Kidney epithelial cell (primary cell): ENCODE results near the gene MYOM1. TPM values are rescaled to one million over a fixed set of nuclear protein-coding genes. Genes with fewer than 3 reads are reported as not detected.

ENCODE experiments used
- DNase-seq: peaks from one replicate; pipeline ENCODE4 v3.0.0-alpha.2; 2010; ENCODE audit warnings: low read depth
- H3K27me3 ChIP-seq: 2 replicates; pipeline ENCODE4 v1.6.0; 2011; ENCODE audit warnings: low read length; ENCODE audit not compliant: control insufficient read depth, insufficient read depth
- H3K36me3 ChIP-seq: 2 replicates; pipeline ENCODE4 v1.5.1; 2011; ENCODE audit warnings: low read length; ENCODE audit not compliant: control insufficient read depth, insufficient read depth
- H3K4me3 ChIP-seq: 2 replicates; pipeline ENCODE4 v1.5.1; 2011; ENCODE audit warnings: low read depth, mild to moderate bottlenecking, control low read depth, low read length
- total RNA-seq: library from RNA; depleted of rRNA; stranded (reverse); fragments of >200 nt; gene quantifications from 2 replicates; pipeline ENCODE4 v1.2.3, GENCODE V29; 2015
- TF ChIP-seq, protein P1 (sequence below): IDR thresholded peaks from 2 replicates; pipeline ENCODE4 v1.5.1; 2011; ENCODE audit warnings: mild to moderate bottlenecking, moderate library complexity, low read length, control low read depth, inconsistent platforms; ENCODE audit not compliant: insufficient read depth, poor library complexity, severe bottlenecking

Gene MYOM1
- total RNA-seq, 1 donor from 2014 or later, result 0.04 TPM

GRCh38 chr18:3257627-3258120 lies 37.9 kb upstream of the MYOM1 start:
- H3K27me3 ChIP-seq, result no peaks in the 10 kb centered on the region
- TF ChIP-seq, protein P1, sequence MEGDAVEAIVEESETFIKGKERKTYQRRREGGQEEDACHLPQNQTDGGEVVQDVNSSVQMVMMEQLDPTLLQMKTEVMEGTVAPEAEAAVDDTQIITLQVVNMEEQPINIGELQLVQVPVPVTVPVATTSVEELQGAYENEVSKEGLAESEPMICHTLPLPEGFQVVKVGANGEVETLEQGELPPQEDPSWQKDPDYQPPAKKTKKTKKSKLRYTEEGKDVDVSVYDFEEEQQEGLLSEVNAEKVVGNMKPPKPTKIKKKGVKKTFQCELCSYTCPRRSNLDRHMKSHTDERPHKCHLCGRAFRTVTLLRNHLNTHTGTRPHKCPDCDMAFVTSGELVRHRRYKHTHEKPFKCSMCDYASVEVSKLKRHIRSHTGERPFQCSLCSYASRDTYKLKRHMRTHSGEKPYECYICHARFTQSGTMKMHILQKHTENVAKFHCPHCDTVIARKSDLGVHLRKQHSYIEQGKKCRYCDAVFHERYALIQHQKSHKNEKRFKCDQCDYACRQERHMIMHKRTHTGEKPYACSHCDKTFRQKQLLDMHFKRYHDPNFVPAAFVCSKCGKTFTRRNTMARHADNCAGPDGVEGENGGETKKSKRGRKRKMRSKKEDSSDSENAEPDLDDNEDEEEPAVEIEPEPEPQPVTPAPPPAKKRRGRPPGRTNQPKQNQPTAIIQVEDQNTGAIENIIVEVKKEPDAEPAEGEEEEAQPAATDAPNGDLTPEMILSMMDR, result no peak
- DNase-seq, result no peak
- no peaks in the 10 kb centered on the region for H3K36me3 ChIP-seq
- H3K4me3 ChIP-seq, result no peak overlapping the region

- no peak for DNase-seq
- TF ChIP-seq, protein P1, result no peak
Observed at GRCh38 chr18:3256693-3257626, 37.2 kb upstream of the MYOM1 start.

GRCh38 chr18:3255611-3256165 lies 35.9 kb upstream of the MYOM1 start:
- H3K27me3 ChIP-seq, result no peaks in the 10 kb centered on the region
- no peaks in the 10 kb centered on the region for H3K36me3 ChIP-seq
- TF ChIP-seq, protein P1, result no peak
- H3K4me3 ChIP-seq, result no peak overlapping the region
- DNase-seq, result no peak

More at GRCh38 chr18:3256693-3257626, 37.2 kb upstream of the MYOM1 start:
- no peaks in the 10 kb centered on the region for H3K27me3 ChIP-seq
- H3K36me3 ChIP-seq, result no peaks in the 10 kb centered on the region
- no peak overlapping the region for H3K4me3 ChIP-seq

- TF ChIP-seq, protein P1, result no peak
- no peak for DNase-seq
- Histone ChIP-seq H3K36me3 (no peaks in the 10 kb centered on the region), H3K27me3 (no peaks in the 10 kb centered on the region), H3K4me3 (no peak overlapping the region)
Observed at GRCh38 chr18:3254725-3255124, 35.0 kb upstream of the MYOM1 start.

DNA sequence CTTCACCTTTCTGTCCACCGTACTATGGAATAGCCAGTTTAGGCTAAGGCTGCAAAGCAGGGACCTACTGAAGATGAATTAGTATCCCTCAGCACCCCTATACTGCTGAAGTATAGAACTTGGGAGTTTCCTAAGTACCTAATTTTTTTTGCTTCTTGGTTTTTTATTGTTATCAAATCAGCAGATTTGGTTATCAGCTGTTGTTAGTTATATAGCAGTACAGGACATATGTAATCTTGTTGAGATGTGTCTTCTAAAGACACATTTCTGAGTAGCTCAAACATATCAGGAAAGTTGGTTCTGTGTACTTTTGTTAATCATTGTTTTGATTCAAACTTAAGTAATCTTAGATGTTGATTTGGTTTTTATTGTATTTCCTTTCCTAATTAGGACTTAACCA lies 33.1 kb upstream of the MYOM1 start:
- TF ChIP-seq, protein P1, result no peak
- H3K4me3 ChIP-seq, result no peak overlapping the region
- no peaks in the 10 kb centered on the region for H3K36me3 ChIP-seq
- DNase-seq, result no peak
- no peaks in the 10 kb centered on the region for H3K27me3 ChIP-seq
